ENCODE measurements around the gene DNAAF8.

Gene DNAAF8

DNA sequence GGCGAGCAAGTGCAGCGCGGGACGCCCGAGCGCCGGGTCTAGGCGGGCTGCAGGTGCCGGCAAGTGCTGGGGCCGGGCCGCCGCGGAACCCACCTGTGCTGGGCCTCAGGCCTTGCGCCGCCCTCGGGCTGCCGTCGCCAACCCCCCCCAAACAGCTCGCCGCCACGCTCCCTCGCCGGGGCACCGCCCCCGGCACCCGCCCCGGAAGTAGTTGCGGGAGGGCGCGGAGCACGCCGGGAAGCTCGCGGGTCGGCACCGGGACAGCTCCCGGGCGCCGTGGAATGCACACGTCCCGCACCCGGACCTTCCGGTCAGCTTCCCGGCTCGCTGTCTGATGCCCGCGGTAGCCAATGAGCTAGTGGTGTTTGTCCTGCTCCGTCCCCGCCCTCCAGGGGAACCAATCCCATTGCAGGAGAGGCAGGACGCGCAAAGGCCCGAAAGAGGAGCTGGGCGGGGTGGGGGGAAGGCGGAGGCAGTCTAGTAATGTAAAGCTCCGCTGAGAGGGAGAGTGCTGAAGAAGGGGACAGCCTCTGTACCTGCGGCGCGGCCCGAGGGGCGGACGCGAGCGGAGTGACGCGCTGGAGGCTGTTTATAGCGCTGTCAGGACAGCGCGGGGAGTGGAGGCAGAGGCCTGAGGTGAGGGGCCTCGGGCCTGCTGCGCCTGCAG, at the start of gene DNAAF8, which contains the start of gene ANKS3:
Gene DNAAF8, plus strand, starts transcription at position 475 of the 667 bp plus-strand sequence. CDS start 1,978 bp downstream, outside the sequence.
Gene ANKS3, minus strand, starts transcription at position 209 of the 667 bp plus-strand sequence. CDS start 4,122 bp downstream, outside the sequence.
- peak; percentile 80 to 92 (median 88) for DNase-seq

DNA sequence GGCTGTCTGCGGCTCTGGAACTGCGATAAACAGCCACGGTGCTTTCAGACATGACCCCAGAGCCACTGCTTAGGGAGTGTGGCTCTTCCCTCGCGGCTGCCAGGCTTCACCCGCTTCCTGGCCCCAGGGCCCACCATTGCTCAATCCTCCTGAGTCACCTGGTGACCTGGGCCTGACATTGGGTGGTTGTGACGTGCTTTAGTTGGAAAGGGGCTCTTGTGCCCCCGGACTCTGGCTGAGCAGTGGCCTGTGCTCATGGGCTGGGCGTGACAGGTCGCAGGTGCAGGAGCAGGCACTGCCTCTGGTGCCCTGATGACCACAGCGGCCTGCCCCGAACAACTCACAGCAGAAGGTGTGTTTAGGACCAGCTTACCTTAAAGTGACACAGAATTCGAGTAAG, 49.6 kb upstream of the DNAAF8 start:
- no peak for DNase-seq

DNA sequence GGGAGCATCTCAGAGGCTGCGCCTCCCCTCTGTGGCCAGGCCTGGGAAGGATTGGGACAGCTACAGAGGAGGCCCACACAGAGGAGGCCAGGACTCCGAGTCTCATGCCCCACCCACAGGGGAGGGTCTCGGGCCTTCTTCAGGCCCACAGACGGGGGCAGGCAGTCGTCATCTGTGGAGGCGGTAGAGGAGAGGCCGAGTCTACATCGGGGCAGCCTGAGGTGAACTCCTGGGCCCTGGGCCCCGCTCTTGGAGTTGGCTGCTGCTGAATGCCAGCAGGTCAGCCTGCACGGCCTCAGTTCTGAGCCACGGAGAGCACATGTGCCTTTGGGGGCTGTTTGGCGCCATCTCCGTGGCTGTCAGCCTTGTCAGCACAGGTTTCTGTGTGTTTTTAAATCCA, 49.0 kb upstream of the DNAAF8 start:
- no peak for DNase-seq

DNA sequence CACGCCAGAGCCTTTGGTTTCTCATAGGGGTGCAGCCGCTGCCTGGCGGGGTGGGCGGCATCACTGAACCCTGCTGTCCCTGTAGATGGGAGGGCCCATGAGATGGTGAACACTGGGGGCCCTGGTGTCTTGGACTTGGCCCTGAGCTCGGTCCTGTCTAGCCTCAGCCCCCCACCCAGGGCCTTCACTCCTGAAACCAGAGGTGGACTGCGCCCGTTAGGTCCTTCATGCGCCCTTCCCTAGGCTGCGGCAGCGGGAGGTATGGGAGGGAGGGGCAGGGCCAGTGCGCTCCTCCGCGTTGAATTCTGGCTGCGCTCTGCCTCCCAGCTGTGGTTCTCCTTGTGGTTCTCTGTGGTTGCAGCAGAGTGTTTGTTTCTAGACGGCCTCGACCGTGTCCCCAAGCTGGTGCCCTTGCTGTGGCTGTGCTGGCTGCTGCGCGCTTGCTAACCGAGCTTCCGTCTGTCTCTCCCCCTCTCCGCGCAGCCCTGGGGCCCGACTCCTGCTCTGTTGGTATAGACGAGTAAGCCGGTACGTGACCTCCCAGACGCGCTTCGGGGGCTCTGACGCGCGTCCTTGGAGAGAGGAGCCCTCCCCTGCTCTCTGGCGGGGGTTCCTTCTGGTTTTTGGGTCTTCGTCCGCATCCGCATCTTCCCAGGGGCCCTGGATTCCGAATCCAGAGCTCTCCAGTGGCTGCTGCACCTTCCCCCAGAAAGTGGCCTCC, 48.4 kb upstream of the DNAAF8 start:
- no peak for DNase-seq

DNA sequence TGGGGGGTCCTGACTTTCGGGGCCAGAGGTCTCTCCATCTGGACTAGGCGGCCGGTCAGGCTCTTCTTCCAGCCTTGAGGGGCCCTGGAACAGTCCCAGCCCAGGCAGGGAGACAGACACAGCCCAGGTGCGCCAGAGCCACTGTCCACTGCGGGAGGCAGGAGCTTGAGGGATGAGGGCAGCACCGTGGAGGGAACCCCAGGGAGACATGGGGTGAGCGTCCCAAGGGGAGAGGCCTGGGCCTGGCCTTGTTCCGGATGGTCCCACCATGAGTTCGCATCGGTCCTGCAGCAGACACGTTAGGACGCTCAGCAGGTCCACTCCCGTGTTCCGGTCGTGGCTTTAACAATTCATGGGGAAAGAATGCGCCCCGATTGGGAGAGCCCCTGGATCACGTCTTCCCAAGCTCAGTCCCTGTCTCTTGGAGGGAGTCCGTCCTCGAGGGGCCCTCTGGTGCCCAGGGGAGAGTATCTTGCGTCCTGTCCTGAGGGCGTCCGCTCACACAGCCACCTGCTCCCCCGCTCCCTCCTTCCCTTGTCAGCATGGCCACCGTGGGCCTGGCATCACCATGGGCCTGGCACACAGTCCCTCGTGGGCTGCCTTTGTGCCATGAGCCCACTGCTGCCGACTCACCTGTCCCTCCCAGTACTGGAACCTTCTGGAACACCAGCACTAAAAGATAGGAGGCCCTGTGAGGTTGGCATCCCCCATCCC, 47.7 kb upstream of the DNAAF8 start:
- no peak for DNase-seq

DNA sequence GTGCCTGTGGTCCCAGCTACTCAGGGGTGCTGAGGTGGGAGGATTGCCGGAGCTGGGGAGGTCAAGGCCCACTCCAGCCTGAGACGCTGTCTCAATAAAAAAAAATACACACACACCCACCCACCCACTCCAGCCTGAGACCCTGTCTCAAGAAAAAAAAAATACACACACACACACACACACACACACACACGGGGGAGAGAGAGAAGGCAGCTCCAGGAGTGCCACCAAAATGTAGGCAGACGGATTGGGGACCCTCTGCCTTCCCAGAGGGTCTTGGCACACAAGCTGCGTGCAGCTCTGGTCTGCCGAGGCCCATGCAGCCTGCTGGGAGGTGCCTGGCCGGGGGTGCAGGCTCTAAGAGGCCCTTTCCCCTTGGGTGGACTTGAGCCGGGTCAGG, 46.9 kb upstream of the DNAAF8 start:
- DNase-seq: no peak

DNA sequence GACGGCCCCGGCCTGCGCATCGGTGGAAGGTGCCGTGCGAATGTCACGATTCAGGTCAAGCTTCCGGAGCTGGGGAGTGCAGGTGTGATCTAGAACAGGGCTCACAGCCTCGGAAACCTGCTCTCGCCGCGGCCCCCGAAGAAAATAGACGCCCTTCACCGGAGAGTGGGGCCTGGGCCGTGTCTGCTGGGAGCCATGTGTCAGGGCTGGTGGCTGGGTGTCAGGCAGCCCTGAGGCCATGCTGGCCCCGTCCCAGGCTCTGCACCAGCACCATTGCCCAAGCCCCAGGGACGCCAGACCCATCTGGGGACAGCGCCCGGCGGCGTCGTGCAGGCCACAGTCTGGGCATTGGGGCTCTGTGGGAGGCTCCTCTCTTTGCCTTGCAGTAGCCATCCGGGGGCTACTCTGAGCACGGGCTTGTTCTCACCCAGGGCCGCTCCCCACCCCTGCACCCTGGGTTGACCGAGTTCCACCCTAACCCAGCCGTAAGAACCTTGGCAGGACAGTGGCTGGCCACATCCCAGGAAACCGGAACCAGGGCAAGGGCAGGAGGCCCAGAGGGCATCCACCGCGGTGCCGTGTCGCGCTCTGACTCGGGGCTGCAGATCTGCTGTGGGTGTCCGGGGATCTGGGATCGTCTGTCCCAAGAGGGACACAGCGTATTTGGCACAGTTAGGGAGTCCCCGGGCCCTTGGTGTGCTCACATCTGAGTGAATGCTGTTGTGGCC, 46.2 kb upstream of the DNAAF8 start:
- no peak for DNase-seq

DNA sequence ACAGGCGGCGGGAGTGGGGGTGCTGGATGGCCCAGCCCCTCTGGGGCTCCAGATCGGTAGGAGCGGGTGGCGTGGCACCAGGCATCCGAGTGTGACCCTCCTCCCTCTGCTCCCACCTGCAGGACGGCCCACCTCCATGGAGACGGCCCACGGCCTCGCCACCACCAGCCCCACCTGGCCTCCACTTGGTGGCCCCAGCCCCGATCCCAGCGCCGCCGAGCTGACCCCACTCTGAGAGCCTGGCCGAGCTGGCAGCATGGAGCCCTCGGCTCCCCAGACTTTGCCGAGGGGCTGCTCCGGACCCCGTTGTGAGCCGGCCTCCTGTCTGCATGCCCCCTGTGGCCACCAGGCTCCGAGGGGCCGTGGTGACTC, 45.7 kb upstream of the DNAAF8 start:
- DNase-seq: no peak

DNA sequence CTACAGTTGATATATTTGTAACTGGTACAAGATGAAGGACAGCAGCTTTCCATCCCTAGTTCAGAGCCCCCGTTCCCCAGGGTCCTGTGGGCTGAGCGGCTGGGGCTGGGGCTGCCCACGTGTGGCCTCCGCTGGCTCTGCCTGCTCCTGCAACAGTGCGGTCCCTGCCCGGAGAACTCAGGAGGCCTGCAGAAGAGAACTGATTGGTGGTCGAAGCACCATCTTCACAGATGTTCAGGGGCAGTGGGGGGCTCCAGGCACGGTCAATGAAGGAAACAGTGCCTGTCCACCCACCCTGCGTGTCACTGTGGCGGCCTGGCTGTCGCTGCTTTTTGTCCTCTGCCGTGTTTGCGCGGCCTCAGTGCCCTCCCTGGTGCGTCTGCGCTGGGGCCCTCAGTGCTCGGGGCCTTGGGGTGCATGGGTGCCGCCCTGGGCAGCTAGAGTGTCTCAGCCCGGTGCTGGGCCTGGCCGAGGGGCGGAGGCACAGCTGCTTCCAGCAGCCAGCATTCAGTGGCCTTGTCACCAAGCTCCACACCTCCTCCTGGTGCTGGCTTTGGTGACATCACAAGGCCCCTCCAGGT, 45.2 kb upstream of the DNAAF8 start:
- DNase-seq: no peak

DNA sequence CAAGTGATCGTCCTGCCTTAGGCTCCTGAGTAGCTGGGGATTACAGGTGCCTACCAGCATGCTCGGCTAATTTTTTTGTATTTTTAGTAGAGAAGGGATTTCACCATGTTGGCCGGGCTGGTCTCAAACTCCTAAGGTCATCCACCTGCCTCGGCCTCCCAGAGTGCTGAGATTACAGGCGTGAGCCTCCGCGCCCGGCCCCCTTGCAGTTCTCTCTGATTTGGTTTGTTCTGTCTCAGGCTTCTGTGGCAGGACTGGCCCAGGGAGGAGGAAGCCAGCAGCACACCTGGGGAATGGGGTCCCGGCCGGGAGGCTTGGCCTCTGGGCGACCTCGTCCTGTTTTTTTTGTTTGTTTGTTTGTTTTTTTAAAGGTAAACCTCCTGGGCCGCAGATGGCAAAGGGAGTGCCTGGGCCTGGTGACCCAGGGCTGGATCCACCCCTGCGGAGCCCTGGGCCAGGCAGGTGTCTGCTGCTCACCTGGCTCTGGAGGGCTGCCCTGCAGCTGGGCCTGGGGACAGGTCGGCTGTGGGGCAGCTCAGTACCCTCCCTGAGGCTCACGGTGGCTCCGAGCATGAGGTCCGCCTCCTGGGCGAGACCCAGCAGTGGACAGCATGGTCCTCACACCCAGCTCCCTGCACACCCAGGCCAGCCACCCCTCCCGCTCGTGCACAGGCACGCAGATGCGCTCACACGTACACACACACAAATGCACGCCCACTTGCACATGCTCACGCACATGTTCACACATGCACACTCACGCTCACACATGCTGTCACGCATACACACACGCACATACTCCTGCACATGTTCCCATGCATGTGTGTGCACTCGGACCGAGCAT, 44.3 kb upstream of the DNAAF8 start:
- no peak for DNase-seq

DNA sequence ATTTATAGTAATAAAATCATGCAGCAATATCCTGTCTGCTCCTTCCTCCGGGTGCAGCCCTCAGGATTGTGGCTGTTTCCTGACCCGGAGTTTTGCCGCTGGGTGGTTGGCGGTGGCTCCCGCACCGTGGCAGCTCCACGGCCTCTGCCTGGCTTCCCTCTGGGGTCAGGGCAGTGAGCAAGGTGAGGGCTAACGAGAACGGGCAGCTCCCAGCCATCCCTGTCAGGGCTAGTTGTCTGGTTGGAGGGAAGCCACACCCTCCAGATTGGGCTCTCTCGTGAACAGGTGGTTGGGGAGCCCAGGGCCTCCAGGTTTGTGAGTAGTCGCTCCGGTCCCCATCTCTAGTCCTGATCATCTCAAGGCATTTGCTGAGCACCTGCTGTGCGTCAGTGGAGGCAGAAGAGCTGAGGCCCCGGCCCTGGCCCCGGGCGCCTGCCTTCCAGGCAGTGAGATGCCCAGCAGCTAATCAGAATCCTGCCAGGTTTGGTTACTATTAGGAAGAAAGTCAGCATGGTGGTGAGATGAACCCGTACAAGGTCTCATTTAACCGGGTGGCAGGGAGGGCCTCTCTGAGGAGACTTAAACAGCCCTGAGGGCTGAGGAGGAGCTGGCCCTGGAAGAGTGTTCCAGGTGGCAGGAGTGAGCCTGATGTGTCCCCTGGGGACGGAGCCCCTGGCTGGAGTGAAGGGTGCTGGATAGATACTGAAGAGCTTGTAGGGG, 43.2 kb upstream of the DNAAF8 start:
- DNase-seq: no peak

DNA sequence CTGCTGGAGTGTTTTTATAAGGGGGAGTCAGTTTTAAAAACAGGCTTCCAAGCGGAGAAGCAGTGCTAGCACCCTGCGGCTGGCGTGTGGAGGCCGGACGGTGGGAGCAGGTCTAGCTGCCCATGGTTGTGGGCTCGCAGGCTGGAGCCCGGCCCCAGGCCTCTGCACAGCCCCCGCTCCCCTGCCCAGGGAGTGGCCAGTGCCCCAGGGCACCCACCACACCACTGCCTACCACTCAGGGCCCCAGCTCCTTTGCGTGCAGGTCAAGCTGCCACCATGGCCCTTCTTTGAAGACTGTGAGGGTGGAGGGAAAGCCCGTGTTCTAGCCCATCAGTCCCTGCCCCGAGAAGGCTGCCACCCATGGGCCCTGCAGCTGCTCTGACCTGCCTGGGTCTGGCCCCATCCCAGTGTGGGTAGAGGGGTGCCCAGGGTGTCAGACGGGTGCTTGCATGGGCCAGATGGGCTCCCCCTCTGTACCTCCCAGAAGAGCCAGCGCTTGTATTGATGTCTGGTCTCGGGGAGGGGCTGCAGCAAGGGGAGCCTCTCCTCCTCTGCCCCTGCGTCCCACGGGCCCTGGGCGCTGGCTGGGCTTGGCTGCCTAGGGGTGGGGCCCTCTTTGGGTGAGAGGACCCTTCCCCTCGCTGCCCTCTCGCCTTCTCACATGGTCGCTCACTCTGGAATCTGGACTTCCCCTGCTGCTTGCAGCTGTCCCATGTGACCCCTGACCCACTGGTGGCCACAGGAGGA, 42.5 kb upstream of the DNAAF8 start:
- DNase-seq: no peak

DNA sequence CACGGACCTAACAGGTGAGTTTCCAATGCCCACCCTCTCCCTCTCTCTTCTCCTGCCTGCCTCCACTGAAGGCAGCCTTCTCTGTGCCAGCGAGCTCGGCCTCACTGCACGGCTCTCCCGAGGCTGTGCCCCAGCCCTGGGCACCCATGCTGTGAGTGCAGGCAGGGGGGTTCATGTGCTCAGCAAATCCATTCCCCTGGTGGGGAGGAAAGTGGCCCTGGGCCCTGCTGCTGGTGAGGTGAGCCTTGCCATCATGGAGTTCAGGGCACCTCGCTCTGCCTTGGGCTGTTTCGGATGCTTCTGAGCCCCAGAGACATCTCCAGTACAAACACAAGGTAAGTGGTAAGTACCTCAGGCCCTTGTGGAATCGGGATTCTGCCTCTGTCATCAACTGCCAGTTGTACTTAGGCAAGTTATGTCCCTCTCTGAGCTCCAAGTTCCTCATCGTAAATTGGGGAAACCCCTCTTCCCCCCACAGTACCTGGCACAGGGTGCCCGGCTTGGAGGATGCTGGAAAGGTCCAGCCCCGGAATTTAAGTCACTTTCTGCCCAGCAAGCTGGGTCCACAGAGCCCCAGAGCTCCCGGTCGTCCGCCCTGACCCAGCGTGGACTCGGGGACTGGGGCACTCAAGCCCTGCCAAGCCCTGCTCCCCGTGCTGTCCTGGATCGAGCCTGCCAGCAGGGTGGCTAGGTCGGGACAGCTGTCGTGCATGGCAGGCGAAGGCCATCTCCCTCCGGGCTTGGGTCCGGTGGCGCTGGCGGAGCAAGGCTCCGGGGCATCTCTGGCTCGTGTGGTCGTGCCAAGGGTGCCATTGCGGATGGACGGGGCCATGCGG, 41.7 kb upstream of the DNAAF8 start:
- peak in 1 of 3 experiments; percentile 44 for DNase-seq

DNA sequence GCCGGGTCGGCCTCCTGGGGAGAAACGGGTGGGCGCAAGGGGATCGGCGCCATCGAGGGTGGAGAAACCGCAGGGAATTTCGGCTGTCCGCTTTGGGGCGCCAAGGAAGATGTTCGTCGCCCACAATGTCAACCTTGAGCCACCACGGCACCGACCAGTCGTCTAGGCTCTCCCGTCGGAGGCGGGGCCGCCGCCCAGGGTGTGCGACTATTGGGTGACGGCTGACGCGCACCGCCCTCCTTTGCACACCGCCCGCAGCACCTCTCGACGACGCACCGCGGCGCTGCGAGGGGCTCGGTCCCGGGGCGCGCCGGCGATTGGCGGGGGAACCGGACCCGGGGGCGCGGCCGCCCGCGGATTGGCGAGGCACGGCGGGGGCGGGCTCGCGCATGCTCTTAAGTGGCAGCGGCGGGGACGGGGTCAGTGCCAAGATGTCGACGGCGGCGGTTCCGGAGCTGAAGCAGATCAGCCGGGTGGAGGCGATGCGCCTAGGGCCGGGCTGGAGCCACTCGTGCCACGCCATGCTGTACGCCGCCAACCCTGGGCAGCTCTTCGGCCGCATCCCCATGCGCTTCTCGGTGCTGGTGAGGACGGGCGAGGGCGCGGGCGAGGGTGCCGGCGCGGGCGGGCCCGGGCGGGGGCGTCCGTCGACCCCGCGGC, 40.9 kb upstream of the DNAAF8 start, which contains the start of gene NUDT16L1:
Gene NUDT16L1, plus strand, starts transcription at position 267 of the 660 bp plus-strand sequence. Its CDS starts 165 bp downstream, at position 432.
- peak; percentile 95 to 98 (median 97) for DNase-seq

DNA sequence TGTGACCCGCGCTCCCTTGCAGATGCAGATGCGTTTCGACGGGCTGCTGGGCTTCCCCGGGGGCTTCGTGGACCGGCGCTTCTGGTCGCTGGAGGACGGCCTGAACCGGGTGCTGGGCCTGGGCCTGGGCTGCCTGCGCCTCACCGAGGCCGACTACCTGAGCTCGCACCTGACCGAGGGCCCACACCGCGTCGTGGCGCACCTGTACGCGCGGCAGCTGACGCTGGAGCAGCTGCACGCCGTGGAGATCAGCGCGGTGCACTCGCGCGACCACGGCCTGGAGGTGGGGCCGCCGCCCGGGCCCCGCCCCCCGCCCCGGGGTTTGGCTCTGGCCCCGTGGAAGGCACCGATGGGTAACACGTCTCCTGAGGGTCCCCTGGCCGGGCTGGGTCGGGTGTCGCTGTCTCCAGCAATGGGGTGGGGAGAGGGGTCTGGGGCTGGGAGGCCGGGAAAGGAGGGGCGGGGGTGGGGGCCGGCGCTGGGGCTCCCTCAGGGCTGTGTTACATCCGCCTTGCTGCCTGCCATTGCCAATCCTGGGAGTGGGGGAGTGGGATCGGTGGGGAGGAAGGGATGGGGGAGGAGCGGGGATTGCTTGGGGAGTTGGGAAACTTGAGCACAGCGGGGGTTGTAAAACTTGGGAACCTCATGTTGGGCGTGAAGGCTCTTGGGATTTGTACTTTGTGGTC, 40.2 kb upstream of the DNAAF8 start:
- peak in 1 of 3 experiments; percentile 71 for DNase-seq

DNA sequence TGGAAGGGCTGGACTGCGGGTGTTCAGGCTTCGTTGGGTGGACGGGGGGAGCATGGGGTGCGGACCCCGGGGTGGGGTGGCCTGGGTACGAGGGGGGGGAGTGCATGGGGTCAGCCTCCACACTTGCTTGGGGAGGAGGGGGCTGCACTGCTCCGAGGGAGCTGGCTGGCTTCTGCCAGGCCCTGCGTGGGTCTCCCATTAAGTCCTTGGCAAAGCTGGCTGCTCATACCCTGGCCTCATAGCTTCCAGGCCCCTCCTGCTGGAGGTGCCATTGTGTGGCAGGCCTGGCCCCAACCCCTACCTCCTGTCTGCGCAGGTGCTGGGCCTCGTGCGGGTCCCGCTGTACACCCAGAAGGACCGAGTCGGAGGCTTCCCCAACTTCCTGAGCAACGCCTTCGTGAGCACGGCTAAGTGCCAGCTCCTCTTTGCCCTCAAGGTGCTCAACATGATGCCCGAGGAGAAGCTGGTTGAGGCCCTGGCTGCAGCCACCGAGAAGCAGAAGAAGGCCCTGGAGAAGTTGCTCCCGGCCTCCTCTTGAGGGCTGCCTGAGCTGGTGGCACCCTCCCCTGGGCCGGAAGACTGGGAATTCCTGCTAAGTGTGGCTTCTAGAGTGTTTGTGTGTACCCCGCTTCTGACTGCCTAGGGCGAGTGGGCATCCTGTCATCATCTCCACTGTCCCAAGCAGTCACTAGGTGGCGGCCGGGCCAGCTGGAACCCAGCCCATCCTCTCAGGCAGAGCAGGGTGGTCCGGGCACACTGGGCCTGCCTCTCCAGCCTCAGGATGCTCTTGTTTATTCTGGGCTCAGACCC, 39.5 kb upstream of the DNAAF8 start:
- DNase-seq: no peak
